GM10266 (cell line): ENCODE data around the gene USP36.

Experiments
- DNase-seq: peaks from one replicate; pipeline ENCODE4 v3.0.0; 2012; ENCODE audit errors: extremely low spot score
- CTCF ChIP-seq: IDR thresholded peaks from 2 replicates; pipeline ENCODE4 v1.5.1; 2012; ENCODE audit warnings: mild to moderate bottlenecking, low read depth; ENCODE audit not compliant: control insufficient read depth, insufficient read depth; ENCODE audit errors: missing control alignments

The USP36 gene

GRCh38 chr17:78842881-78843565 lies 2.4 kb upstream of the USP36 start:
- DNase-seq, result peak; percentile 65
- TF ChIP-seq CTCF, result peak; percentile 79

- no peak for TF ChIP-seq CTCF
Measured at GRCh38 chr17:78840530-78840779, 159 bp downstream of the USP36 start.

GRCh38 chr17:78839762-78840529 lies 668 bp downstream of the USP36 start:
- no peak for TF ChIP-seq CTCF
- peak; percentile 63 for DNase-seq

More at GRCh38 chr17:78840530-78840779, 159 bp downstream of the USP36 start:
- no peak for DNase-seq

- peak; percentile 37 for DNase-seq
- TF ChIP-seq CTCF, result no peak
Measured at GRCh38 chr17:78839235-78839761, 1.3 kb downstream of the USP36 start.

- no peak for DNase-seq
Measured at GRCh38 chr17:78838574-78839005, 2.0 kb downstream of the USP36 start.

GRCh38 chr17:78836420-78837021 lies 4.1 kb downstream of the USP36 start:
- DNase-seq, result no peak

More at GRCh38 chr17:78838574-78839005, 2.0 kb downstream of the USP36 start:
- no peak for TF ChIP-seq CTCF

More at GRCh38 chr17:78836420-78837021, 4.1 kb downstream of the USP36 start:
- TF ChIP-seq CTCF, result no peak
